Hepatocyte (in vitro differentiated cells): Measurements from ENCODE around the gene STK32C.

Source experiments
- CTCF ChIP-seq: fragments of 200-600 bp; sonication (generic); IDR thresholded peaks from 2 replicates; pipeline ENCODE4 v1.5.1; 2016; ENCODE audit warnings: antibody characterized with exemption, mild to moderate bottlenecking; ENCODE audit not compliant: poor library complexity
- EZH2 ChIP-seq: fragments of 200-600 bp; sonication (generic); IDR thresholded peaks from 2 replicates; pipeline ENCODE4 v1.6.1; 2016; ENCODE audit warnings: antibody characterized with exemption, mild to moderate bottlenecking, borderline replicate concordance

GRCh38 chr10:132308587-132309470, 1.1 kb upstream of the STK32C start:
- TF ChIP-seq CTCF (no peak), EZH2 (no peak)
